ENCODE results near the gene RIOX2. TPM values are rescaled to one million over a fixed set of nuclear protein-coding genes. Genes with fewer than 3 reads are reported as not detected.
A peak's percentile ranks its signal among the peaks of the same experiment; 100 is the strongest.

The RIOX2 gene
- total and polyA plus RNA-seq, 2 experiments from 2014 or later: 8.6 to 11.2 TPM

DNA sequence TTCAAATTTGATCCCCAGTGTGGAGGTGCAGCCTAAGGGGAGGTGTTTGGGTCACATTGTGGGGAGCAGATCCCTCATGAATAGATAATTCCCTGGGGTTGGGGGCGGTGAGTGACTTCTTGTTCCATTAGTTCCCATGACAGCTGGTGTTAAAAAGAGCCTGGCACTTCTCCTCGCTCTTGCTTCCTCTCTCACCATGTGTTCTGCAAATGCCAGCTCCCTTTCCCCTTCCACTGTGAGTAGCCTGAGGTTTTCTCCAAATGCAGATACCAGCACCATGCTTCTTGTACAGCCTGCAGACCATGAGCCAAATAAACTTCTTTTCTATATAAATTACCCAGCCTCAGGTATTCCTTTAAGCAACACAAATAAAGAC lies 23.1 kb downstream of the RIOX2 start:
- TF ChIP-seq, protein P1, sequence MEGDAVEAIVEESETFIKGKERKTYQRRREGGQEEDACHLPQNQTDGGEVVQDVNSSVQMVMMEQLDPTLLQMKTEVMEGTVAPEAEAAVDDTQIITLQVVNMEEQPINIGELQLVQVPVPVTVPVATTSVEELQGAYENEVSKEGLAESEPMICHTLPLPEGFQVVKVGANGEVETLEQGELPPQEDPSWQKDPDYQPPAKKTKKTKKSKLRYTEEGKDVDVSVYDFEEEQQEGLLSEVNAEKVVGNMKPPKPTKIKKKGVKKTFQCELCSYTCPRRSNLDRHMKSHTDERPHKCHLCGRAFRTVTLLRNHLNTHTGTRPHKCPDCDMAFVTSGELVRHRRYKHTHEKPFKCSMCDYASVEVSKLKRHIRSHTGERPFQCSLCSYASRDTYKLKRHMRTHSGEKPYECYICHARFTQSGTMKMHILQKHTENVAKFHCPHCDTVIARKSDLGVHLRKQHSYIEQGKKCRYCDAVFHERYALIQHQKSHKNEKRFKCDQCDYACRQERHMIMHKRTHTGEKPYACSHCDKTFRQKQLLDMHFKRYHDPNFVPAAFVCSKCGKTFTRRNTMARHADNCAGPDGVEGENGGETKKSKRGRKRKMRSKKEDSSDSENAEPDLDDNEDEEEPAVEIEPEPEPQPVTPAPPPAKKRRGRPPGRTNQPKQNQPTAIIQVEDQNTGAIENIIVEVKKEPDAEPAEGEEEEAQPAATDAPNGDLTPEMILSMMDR (IDR thresholded peaks at IDR 0.05; ENCODE audit: low read depth, low read length): no peak
- Histone ChIP-seq H3K36me3 (peaks cover 25% of the 10 kb centered on the region), H3K27ac (no peak overlapping the region), H3K4me1 (ENCODE audit: low read depth) (no peaks in the 10 kb centered on the region), H3K4me3 (no peak overlapping the region), H3K27me3 (no peaks in the 10 kb centered on the region), H3K9me3 (ENCODE audit: low read depth) (no peaks in the 10 kb centered on the region)
- DNase-seq (ENCODE audit: low read depth in 1 of 2, low spot score in 1 of 2): no peak

DNA sequence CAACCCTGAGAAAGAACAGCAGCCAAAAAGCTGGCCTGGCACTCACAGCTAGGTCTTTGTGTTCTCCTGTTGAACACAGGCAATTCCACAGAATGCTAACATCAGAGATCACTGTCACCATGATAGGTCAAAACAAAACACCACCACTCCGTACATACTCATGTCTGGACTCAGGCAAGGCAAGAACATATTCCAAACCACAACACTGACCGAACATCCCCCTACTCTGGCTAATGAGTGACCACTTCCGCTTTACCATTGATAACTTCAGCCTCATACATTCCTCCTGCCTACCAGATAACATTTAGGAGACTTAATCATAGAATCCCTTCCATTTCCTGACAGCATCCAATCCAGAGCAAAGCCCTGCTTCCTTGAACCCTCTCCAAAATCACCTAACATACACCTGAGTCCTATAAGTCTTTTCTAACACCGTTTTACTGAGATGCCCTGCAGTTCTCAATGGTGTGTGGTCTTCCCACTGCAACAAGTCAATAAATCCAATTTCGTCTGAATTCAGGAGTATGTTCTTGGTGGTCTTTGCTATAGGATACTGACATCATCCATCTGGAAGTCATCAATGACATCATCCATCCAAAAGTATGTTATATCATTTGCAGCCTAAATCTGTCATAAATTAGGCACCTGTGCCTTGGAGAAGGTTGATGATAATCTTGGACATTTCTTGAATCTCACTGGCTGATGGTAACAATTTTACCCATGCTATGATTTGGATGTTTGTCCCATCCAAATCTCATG lies 23.7 kb downstream of the RIOX2 start:
- TF ChIP-seq, protein P1 (IDR thresholded peaks at IDR 0.05; ENCODE audit: low read depth, low read length): no peak
- H3K9me3 ChIP-seq (ENCODE audit: low read depth): no peaks in the 10 kb centered on the region
- peaks cover 31% of the 10 kb centered on the region for H3K36me3 ChIP-seq
- H3K4me1 ChIP-seq (ENCODE audit: low read depth): no peaks in the 10 kb centered on the region
- H3K27me3 ChIP-seq: no peaks in the 10 kb centered on the region
- no peak overlapping the region for H3K27ac ChIP-seq
- H3K4me3 ChIP-seq: no peak overlapping the region
- DNase-seq (ENCODE audit: low read depth in 1 of 2, low spot score in 1 of 2): peak in 1 of 2 donors; percentile 62

DNA sequence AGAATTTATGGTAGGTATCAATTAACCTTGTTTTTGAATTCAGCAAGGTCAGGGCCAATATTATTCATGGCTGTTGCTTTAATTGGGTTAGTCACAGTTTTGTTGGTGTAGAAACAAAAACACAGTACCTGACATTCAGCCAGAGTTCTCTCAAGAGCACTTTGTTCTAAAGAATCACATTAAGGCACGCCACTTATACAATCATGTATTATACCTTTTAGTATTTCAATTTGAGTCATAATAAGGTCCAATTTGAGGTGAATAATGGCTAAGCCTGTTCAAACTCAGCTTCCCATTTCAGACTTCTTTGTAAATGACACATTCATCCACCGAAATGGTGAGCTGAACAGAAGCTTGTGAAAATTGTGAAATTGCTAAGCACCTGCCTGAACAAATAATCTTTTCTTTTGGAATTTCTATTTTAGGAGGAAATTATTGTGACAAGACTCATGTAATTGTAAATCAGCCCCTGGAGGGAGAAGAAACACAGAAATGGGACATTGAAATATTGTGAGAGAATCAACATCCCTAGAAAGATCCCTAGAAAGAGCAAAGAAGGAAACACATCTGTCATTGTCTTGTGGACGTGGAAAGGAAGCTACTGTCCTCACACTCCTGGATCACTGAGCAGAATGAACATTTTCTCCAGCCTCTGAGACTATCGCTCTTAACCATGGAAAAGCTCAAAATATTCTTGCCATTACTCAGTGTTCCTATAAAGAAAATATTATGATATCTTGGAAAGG lies 29.3 kb downstream of the RIOX2 start:
- Histone ChIP-seq H3K4me1 (ENCODE audit: low read depth) (no peaks in the 10 kb centered on the region), H3K4me3 (no peak overlapping the region), H3K27me3 (no peaks in the 10 kb centered on the region), H3K9me3 (ENCODE audit: low read depth) (no peaks in the 10 kb centered on the region), H3K27ac (no peak overlapping the region), H3K36me3 (peaks cover 51% of the 10 kb centered on the region)
- DNase-seq (ENCODE audit: low read depth in 1 of 2, low spot score in 1 of 2): no peak
- TF ChIP-seq, protein P1 (IDR thresholded peaks at IDR 0.05; ENCODE audit: low read depth, low read length): no peak

DNA sequence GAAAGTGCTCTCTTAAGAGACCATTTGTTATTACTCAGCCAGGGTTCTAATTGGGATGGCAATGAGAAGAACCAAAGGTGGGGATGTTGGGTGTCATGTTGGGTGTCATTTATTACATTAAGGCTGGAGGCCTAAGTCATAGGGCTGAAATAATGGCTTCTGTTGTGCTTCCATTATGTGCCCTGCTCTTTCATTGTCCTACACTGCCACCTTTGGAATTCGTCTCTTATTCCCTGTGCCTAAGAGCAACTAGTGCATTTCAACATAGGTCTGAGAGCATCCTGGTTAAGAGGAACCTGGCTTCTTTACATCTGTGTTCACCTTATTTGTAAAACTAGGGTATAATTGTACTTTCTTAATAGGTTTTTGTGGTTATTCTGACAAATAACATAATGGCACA lies 32.2 kb downstream of the RIOX2 start:
- Histone ChIP-seq H3K27ac (no peak overlapping the region), H3K27me3 (no peaks in the 10 kb centered on the region), H3K4me3 (no peak overlapping the region), H3K9me3 (ENCODE audit: low read depth) (no peaks in the 10 kb centered on the region), H3K4me1 (ENCODE audit: low read depth) (no peaks in the 10 kb centered on the region), H3K36me3 (peaks cover 48% of the 10 kb centered on the region)
- TF ChIP-seq, protein P1 (IDR thresholded peaks at IDR 0.05; ENCODE audit: low read depth, low read length): no peak
- DNase-seq (ENCODE audit: low read depth in 1 of 2, low spot score in 1 of 2): peak in 1 of 2 donors; percentile 7

DNA sequence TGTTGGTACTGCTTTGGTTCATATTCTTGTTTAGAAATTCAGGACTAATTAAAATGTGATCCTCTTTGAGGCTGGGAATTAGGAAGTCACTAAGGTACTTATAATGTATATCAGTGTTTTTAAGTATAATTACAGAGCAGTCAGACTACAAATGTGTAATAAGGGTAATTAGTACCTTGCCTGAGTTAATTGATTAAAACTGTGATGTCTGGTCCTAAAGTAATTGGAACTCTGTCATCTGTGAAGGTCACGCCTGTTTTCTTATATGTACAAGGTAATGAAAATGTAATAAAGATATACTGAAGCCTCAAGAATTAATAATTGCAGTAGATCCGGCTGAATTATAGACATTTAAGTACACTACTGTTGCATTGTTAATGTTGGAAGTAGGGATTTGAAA lies 32.8 kb downstream of the RIOX2 start:
- Histone ChIP-seq H3K27me3 (no peaks in the 10 kb centered on the region), H3K36me3 (peaks cover 44% of the 10 kb centered on the region), H3K27ac (no peak overlapping the region), H3K4me3 (no peak overlapping the region), H3K9me3 (ENCODE audit: low read depth) (no peaks in the 10 kb centered on the region), H3K4me1 (ENCODE audit: low read depth) (no peaks in the 10 kb centered on the region)
- no peak for DNase-seq (ENCODE audit: low read depth in 1 of 2, low spot score in 1 of 2)
- TF ChIP-seq, protein P1 (IDR thresholded peaks at IDR 0.05; ENCODE audit: low read depth, low read length): no peak

Measured in cardiac muscle cell (in vitro differentiated cells and primary cell).